H1 (cell line): ENCODE results near the gene TFDP1.

Source experiments
- CREB1 ChIP-seq: IDR thresholded peaks from 2 replicates; pipeline ENCODE4 v1.6.1; 2012; ENCODE audit warnings: inconsistent platforms
- CTCF ChIP-seq, 3 experiments: IDR thresholded peaks; 1 replicate in 2 of 3; 2 replicates in 1 of 3; pipeline versions ENCODE4 v1.5.1 to v1.6.1; 2011; ENCODE audit warnings: low read length in 3 of 3, mild to moderate bottlenecking in 3 of 3, inconsistent platforms in 2 of 3, low read depth in 1 of 3, moderate library complexity in 1 of 3; ENCODE audit not compliant: insufficient read depth in 1 of 3; ENCODE audit errors: control extremely low read depth in 1 of 3
- EGR1 ChIP-seq: IDR thresholded peaks from 2 replicates; pipeline ENCODE4 v1.6.1; 2011; ENCODE audit warnings: low read depth, low read length, borderline replicate concordance
- KDM1A ChIP-seq: fragments of 200-600, 300-600 bp; sonication (generic); IDR thresholded peaks from 2 replicates; pipeline ENCODE4 v1.7.1; 2016; ENCODE audit warnings: mild to moderate bottlenecking, low read length, borderline replicate concordance
- YY1 ChIP-seq: IDR thresholded peaks from 2 replicates; pipeline ENCODE4 v1.6.1; 2011; ENCODE audit warnings: low read depth, mild to moderate bottlenecking, low read length
- TF ChIP-seq, protein P1 (sequence below): IDR thresholded peaks from 2 replicates; pipeline ENCODE4 v1.6.1; 2012; ENCODE audit warnings: inconsistent platforms

- no peak for TF ChIP-seq CTCF (IDR thresholded peaks at IDR 0.05; ENCODE audit: control extremely low read depth in 1 of 3, insufficient read depth in 1 of 3, low read depth in 1 of 3, low read length in 3 of 3)
- TF ChIP-seq YY1: no peak
- TF ChIP-seq, protein P1, sequence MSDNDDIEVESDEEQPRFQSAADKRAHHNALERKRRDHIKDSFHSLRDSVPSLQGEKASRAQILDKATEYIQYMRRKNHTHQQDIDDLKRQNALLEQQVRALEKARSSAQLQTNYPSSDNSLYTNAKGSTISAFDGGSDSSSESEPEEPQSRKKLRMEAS: no peak
- no peak for TF ChIP-seq CREB1
- no peak for TF ChIP-seq KDM1A
- TF ChIP-seq EGR1: no peak
Measured at GRCh38 chr13:113591750-113592149, 7.2 kb downstream of the TFDP1 start.
